Karpas-422 (cell line): Measurements from ENCODE around the gene DSE. TPM values are rescaled to one million over a fixed set of nuclear protein-coding genes. Genes with fewer than 3 reads are reported as not detected.

Experiments used
- DNase-seq: peaks from one replicate; pipeline ENCODE4 v3.0.0-alpha.2; 2015
- H2AFZ ChIP-seq: fragments of 200-600 bp; sonication (generic); 2 replicates; pipeline ENCODE4 v1.6.1; 2014; ENCODE audit warnings: antibody characterized with exemption, low read length, mixed read lengths
- H3K27ac ChIP-seq: fragments of 200-600 bp; sonication (generic); 2 replicates; pipeline ENCODE4 v1.5.1; 2014; ENCODE audit warnings: mild to moderate bottlenecking, low read length, moderate library complexity
- H3K27me3 ChIP-seq: fragments of 200-600 bp; sonication (generic); 2 replicates; pipeline ENCODE4 v1.6.1; 2014; ENCODE audit warnings: low read length, mixed read lengths
- H3K36me3 ChIP-seq: fragments of 200-600 bp; sonication (generic); 2 replicates; pipeline ENCODE4 v1.6.1; 2014; ENCODE audit warnings: low read length, mixed read lengths; ENCODE audit not compliant: insufficient read depth
- H3K4me1 ChIP-seq: fragments of 200-600 bp; sonication (generic); 2 replicates; pipeline ENCODE4 v1.6.1; 2014; ENCODE audit warnings: mild to moderate bottlenecking, low read length, mixed read lengths
- H3K4me2 ChIP-seq: fragments of 200-600 bp; sonication (generic); 2 replicates; pipeline ENCODE4 v1.6.1; 2014; ENCODE audit warnings: low read length, low read depth, mild to moderate bottlenecking; ENCODE audit not compliant: poor library complexity, severe bottlenecking
- H3K4me3 ChIP-seq: fragments of 200-600 bp; sonication (generic); 2 replicates; pipeline ENCODE4 v1.5.1; 2014; ENCODE audit warnings: mild to moderate bottlenecking, antibody characterized with exemption, low read length, mixed read lengths
- H3K79me2 ChIP-seq: fragments of 200-600 bp; sonication (generic); 2 replicates; pipeline ENCODE4 v1.6.1; 2014; ENCODE audit warnings: mild to moderate bottlenecking, low read length, mixed read lengths
- H3K9ac ChIP-seq: fragments of 200-600 bp; sonication (generic); 2 replicates; pipeline ENCODE4 v1.6.0; 2014; ENCODE audit warnings: low read length
- H3K9me2 ChIP-seq: fragments of 200-600 bp; sonication (generic), shearing (Covaris generic); replicated peaks from 2 replicates; pipeline ENCODE4 v1.6.0; 2014; ENCODE audit warnings: mild to moderate bottlenecking, low read length, moderate library complexity; ENCODE audit not compliant: insufficient read depth
- H3K9me3 ChIP-seq: fragments of 300-700, 200-600 bp; sonication (generic); 2 replicates; pipeline ENCODE4 v1.6.1; 2014; ENCODE audit warnings: low read length, mixed read lengths
- H4K20me1 ChIP-seq: fragments of 200-600 bp; sonication (generic); 2 replicates; pipeline ENCODE4 v1.6.1; 2014; ENCODE audit warnings: mild to moderate bottlenecking, antibody characterized with exemption, low read length, low read depth; ENCODE audit not compliant: insufficient read depth
- total RNA-seq: library from RNA; depleted of rRNA; stranded (reverse); fragments of >200 nt; shearing (Covaris generic); gene quantifications from 2 replicates; pipeline ENCODE4 v1.2.3, GENCODE V29; 2014; ENCODE audit warnings: low replicate concordance

The DSE gene
- total RNA-seq, 1 experiment from 2014 or later, result 7.5 TPM

DNA sequence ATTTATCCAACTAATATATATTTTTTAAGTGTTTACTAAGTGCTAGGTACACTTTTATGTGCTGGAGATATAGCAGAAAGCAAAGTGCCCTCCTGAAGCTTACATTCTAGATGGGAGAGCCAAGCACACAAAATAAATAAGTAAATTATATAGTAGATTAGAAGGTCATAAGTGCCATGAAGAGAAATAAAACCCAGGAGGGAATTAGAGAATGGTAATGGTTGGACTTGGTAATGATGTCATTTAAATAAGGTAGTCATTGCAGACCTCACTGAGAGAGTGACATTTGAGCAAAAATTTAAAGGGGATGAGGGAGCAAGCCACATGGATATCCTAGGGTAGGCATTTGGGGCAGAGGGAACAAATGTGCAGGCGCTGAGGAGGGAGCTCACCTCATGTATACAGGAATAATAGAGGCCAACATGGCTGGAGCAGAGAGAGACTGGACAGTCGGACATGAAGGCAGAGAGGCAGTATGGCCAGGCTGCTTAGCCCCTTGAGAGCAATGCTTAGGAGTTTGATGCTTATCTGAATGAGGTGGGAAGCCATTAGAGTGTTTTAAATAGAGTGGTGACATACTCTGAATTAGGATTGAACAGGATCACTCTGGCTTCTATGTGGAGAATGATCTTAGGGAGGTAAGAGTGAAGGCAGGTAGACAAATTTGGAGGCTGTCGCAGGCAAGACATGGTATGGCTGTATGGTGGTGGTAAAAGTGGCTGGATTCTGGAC is 14.1 kb downstream of the DSE start:
- DNase-seq, result no peak
- H3K27me3 ChIP-seq, result no peaks in the 10 kb centered on the region
- H3K9me3 ChIP-seq, result no peaks in the 10 kb centered on the region
- H3K79me2 ChIP-seq, result no peaks in the 10 kb centered on the region
- no peak overlapping the region for H3K27ac ChIP-seq
- no peaks in the 10 kb centered on the region for H3K9me2 ChIP-seq
- H4K20me1 ChIP-seq, result no peaks in the 10 kb centered on the region
- no peaks in the 10 kb centered on the region for H3K36me3 ChIP-seq
- H2AFZ ChIP-seq, result no peak overlapping the region
- no peak overlapping the region for H3K4me3 ChIP-seq
- H3K9ac ChIP-seq, result no peak overlapping the region
- no peaks in the 10 kb centered on the region for H3K4me1 ChIP-seq
- H3K4me2 ChIP-seq, result no peak overlapping the region

DNA sequence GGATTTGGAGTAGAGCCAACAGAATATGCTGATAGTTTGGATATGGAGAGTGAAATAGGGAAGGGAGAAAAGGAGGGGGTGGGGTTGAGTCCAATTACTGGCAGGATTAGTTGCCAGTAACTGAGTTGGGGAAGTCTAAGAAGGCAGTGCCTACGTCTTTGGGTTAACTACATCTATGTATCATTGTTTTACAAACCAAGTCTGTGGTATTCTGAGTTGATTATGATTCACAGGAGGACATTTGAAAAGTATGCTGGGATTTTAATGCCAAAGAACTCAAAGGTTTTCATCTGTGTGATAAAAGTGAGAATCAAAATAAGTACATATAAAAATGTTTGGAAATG is 14.7 kb downstream of the DSE start:
- Histone ChIP-seq H3K9ac (no peak overlapping the region), H3K4me3 (no peak overlapping the region), H3K4me2 (no peak overlapping the region), H3K4me1 (no peaks in the 10 kb centered on the region), H3K36me3 (no peaks in the 10 kb centered on the region), H3K79me2 (no peaks in the 10 kb centered on the region), H3K27me3 (no peaks in the 10 kb centered on the region), H2AFZ (no peak overlapping the region), H3K9me3 (no peaks in the 10 kb centered on the region), H3K9me2 (no peaks in the 10 kb centered on the region), H3K27ac (no peak overlapping the region), H4K20me1 (no peaks in the 10 kb centered on the region)
- no peak for DNase-seq

DNA sequence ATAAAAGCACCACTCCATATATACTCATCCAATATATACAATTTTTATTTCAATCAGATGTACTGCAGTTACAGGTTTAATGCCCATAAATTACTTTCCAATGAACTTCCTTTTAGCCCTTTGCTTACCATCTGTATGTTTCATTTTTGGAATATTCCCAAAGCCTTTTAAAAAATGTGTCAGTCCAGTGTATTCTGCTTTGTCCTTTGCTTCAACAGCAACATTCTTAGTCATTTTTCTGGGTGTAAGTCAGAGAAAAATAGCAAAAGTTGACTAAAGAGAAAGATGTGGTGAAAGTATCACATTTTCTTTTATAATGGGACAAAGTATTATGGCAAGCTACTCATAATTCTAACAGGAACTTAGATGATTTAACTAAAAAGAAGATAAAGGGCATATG is 15.2 kb downstream of the DSE start:
- DNase-seq, result no peak
- no peaks in the 10 kb centered on the region for H3K36me3 ChIP-seq
- no peak overlapping the region for H3K9ac ChIP-seq
- H3K9me3 ChIP-seq, result no peaks in the 10 kb centered on the region
- H3K4me1 ChIP-seq, result no peaks in the 10 kb centered on the region
- H3K27me3 ChIP-seq, result no peaks in the 10 kb centered on the region
- no peaks in the 10 kb centered on the region for H4K20me1 ChIP-seq
- H3K79me2 ChIP-seq, result no peaks in the 10 kb centered on the region
- no peak overlapping the region for H3K27ac ChIP-seq
- H3K4me3 ChIP-seq, result no peak overlapping the region
- H3K9me2 ChIP-seq, result no peaks in the 10 kb centered on the region
- H2AFZ ChIP-seq, result no peak overlapping the region
- H3K4me2 ChIP-seq, result no peak overlapping the region

DNA sequence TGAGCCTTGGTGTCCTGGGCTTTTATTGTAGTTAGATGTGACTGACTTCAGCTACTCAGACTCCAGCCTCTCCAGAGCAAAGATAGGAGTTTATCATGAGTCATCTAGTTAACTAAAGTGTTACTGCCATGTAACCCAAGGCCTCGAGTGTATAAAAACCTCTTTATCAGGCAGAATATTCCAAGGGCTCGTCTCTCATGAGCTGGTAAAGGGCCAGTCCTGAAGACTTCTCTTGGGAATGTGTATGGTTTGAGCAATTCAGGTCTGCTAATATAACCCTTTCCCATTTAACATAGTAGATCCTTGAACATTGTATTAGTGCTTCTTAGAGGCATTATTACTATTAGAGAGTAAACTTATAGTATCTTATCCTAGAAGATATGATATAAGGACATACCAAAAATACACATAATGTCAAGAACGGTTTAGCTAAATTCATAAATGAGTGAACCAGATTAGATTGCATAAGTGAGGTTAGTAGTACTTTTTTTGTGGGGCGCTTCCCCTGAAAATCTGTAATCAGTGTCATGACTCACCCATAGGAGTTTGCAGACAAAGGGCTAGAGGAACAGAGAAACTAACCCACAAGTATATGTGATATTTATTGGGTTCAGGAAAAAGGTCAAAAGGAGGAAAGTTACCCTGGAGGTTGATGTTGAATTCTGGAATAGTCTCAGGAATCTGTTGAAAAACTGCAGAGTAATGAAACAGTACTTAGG is 16.0 kb downstream of the DSE start:
- DNase-seq, result no peak
- H3K9ac ChIP-seq, result no peak overlapping the region
- no peaks in the 10 kb centered on the region for H3K9me3 ChIP-seq
- no peaks in the 10 kb centered on the region for H4K20me1 ChIP-seq
- H3K36me3 ChIP-seq, result no peaks in the 10 kb centered on the region
- H3K27ac ChIP-seq, result no peak overlapping the region
- H3K9me2 ChIP-seq, result no peaks in the 10 kb centered on the region
- no peak overlapping the region for H3K4me2 ChIP-seq
- no peaks in the 10 kb centered on the region for H3K27me3 ChIP-seq
- H3K79me2 ChIP-seq, result no peaks in the 10 kb centered on the region
- H3K4me1 ChIP-seq, result no peaks in the 10 kb centered on the region
- H3K4me3 ChIP-seq, result no peak overlapping the region
- no peak overlapping the region for H2AFZ ChIP-seq

DNA sequence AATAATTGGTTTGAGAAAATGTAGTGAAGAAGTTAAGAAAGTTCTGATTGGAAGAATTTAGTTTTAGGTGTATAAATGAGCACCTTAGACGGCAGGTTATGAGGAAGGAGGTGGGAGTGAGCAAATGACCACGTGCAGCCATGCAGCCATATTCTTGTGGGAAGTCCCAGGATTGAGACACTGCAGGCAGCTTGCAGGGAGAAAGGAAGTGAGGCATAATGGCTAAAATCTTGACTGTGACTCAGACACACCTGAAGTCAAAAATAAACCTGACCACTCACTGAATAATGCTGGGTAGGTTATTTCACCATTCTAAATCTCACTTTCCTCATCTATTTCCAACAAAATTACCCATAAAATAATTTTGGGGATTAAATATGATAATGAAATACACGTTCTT is 16.6 kb downstream of the DSE start:
- Histone ChIP-seq H3K9me2 (no peaks in the 10 kb centered on the region), H4K20me1 (no peaks in the 10 kb centered on the region), H3K79me2 (no peaks in the 10 kb centered on the region), H3K27me3 (no peaks in the 10 kb centered on the region), H3K4me3 (no peak overlapping the region), H3K4me2 (no peak overlapping the region), H3K36me3 (no peaks in the 10 kb centered on the region), H3K9ac (no peak overlapping the region), H3K27ac (no peak overlapping the region), H2AFZ (no peak overlapping the region), H3K9me3 (no peaks in the 10 kb centered on the region), H3K4me1 (no peaks in the 10 kb centered on the region)
- no peak for DNase-seq

DNA sequence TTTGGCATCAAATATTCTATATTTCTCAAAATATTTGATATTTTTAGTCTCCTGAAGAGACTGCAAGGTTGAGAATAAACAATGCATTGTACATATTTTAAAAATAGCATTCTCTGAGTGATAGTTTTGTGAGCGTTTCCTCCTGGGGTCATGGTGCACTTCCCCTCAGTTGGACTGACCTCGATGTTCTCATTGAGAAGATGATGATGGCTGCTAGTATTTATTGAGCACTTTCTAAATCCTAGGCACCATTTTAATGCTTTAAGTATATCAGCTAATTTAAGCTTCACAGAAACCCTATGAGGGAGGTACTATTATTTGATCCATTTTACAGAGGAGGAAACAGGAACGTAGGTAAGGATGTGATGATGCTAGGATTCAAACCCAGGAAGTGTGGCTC is 18.2 kb downstream of the DSE start:
- Histone ChIP-seq H3K79me2 (no peaks in the 10 kb centered on the region), H3K4me3 (no peak overlapping the region), H3K27ac (no peak overlapping the region)

DNA sequence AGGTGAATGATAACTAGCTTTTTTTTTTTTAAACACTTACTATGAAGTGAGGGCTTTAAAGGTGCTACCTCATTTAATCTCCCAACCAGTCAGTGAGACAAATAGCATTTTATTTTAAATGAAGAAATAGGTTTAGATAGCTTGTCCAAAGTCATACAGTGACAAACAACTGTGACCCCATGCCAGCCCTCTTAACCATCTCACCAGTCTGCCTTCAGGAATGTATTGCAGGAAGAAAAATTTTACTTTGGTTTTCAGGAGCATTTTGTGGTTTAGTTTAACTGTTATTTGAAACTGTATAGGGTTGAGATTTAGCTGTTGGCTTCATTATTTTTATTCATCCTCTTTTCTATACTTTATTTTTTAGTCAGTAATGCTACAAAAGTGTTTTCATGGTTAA is 18.6 kb downstream of the DSE start:
- no peaks in the 10 kb centered on the region for H3K79me2 ChIP-seq

More for the DNA sequence above, 18.2 kb downstream of the DSE start:
- Histone ChIP-seq H3K9ac (no peak overlapping the region), H3K27me3 (no peaks in the 10 kb centered on the region), H3K4me2 (no peak overlapping the region), H2AFZ (no peak overlapping the region), H3K9me2 (no peaks in the 10 kb centered on the region), H3K9me3 (no peaks in the 10 kb centered on the region), H4K20me1 (no peaks in the 10 kb centered on the region), H3K36me3 (no peaks in the 10 kb centered on the region), H3K4me1 (no peaks in the 10 kb centered on the region)
- no peak for DNase-seq

DNA sequence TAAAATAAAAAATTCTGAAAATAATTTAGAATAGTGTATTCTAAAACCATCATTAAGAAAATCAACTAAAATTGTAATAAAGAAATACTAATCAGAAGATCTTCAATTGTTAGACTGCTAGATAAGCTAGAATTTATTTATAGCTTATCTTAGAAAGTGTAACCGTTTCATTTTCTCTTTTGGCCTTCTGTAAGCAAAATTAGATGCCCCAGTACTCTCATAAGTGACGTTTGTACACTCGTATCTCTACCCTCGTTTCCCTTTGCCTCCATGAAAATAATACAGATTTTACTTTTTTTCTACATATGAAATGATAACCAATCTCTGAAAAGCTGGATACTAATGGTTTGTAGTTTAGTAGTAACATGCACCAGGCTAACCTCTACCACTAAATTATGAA is 19.8 kb downstream of the DSE start:
- H3K9ac ChIP-seq, result no peak overlapping the region
- no peak overlapping the region for H2AFZ ChIP-seq
- H3K9me2 ChIP-seq, result no peaks in the 10 kb centered on the region
- H3K79me2 ChIP-seq, result no peaks in the 10 kb centered on the region
- no peaks in the 10 kb centered on the region for H3K36me3 ChIP-seq
- H4K20me1 ChIP-seq, result no peaks in the 10 kb centered on the region
- H3K27me3 ChIP-seq, result no peaks in the 10 kb centered on the region
- no peak overlapping the region for H3K4me3 ChIP-seq
- H3K9me3 ChIP-seq, result no peaks in the 10 kb centered on the region
- no peak overlapping the region for H3K27ac ChIP-seq
- DNase-seq, result no peak
- no peaks in the 10 kb centered on the region for H3K4me1 ChIP-seq
- H3K4me2 ChIP-seq, result no peak overlapping the region

More for the DNA sequence above, 18.6 kb downstream of the DSE start:
- H3K27ac ChIP-seq, result no peak overlapping the region
- no peaks in the 10 kb centered on the region for H3K9me3 ChIP-seq
- no peaks in the 10 kb centered on the region for H3K4me1 ChIP-seq
- H3K27me3 ChIP-seq, result no peaks in the 10 kb centered on the region
- DNase-seq, result no peak
- H3K36me3 ChIP-seq, result no peaks in the 10 kb centered on the region
- no peak overlapping the region for H2AFZ ChIP-seq
- no peaks in the 10 kb centered on the region for H3K9me2 ChIP-seq
- H3K4me2 ChIP-seq, result no peak overlapping the region
- H3K4me3 ChIP-seq, result no peak overlapping the region
- no peaks in the 10 kb centered on the region for H4K20me1 ChIP-seq
- H3K9ac ChIP-seq, result no peak overlapping the region
